ENCODE measurements around the gene ZNF862.

The ZNF862 gene

GRCh38 chr7:149866139-149866778, 28.1 kb downstream of the ZNF862 start:
- no peak for DNase-seq (ENCODE audit: low read depth, low spot score)

GRCh38 chr7:149866779-149867447, 28.7 kb downstream of the ZNF862 start:
- no peak for DNase-seq (ENCODE audit: low read depth, low spot score)

GRCh38 chr7:149867762-149868622, 29.8 kb downstream of the ZNF862 start:
- no peak for DNase-seq (ENCODE audit: low read depth, low spot score)

- no peak for DNase-seq (ENCODE audit: low read depth, low spot score)
Observed at GRCh38 chr7:149868623-149869290, 30.6 kb downstream of the ZNF862 start.

- DNase-seq (ENCODE audit: low read depth, low spot score): no peak
Observed at GRCh38 chr7:149869291-149869650, 31.1 kb downstream of the ZNF862 start.

GRCh38 chr7:149869867-149870266, 31.7 kb downstream of the ZNF862 start:
- DNase-seq (ENCODE audit: low read depth, low spot score): no peak

GRCh38 chr7:149870274-149870673, 32.1 kb downstream of the ZNF862 start:
- DNase-seq (ENCODE audit: low read depth, low spot score): no peak

GRCh38 chr7:149870701-149871483, 32.7 kb downstream of the ZNF862 start:
- DNase-seq (ENCODE audit: low read depth, low spot score): no peak

GRCh38 chr7:149871576-149871975, 33.4 kb downstream of the ZNF862 start:
- no peak for DNase-seq (ENCODE audit: low read depth, low spot score)

GRCh38 chr7:149872419-149873073, 34.4 kb downstream of the ZNF862 start:
- DNase-seq (ENCODE audit: low read depth, low spot score): peak; percentile 55

- DNase-seq (ENCODE audit: low read depth, low spot score): peak; percentile 53
Observed at GRCh38 chr7:149873074-149873969, 35.1 kb downstream of the ZNF862 start, which contains the start of gene ATP6V0E2. ATP6V0E2 (plus strand) TSS chr7:149873969; CDS start chr7:149874066, 97 bp downstream.

- DNase-seq (ENCODE audit: low read depth, low spot score): no peak
Observed at GRCh38 chr7:149873970-149874643, 35.9 kb downstream of the ZNF862 start.

GRCh38 chr7:149874644-149875028, 36.5 kb downstream of the ZNF862 start:
- no peak for DNase-seq (ENCODE audit: low read depth, low spot score)

GRCh38 chr7:149875396-149875795, 37.2 kb downstream of the ZNF862 start:
- no peak for DNase-seq (ENCODE audit: low read depth, low spot score)

- DNase-seq (ENCODE audit: low read depth, low spot score): no peak
Observed at GRCh38 chr7:149877890-149878522, 39.8 kb downstream of the ZNF862 start.

GRCh38 chr7:149878523-149878921, 40.3 kb downstream of the ZNF862 start:
- DNase-seq (ENCODE audit: low read depth, low spot score): no peak

GRCh38 chr7:149879271-149879743, 41.1 kb downstream of the ZNF862 start:
- no peak for DNase-seq (ENCODE audit: low read depth, low spot score)
